SK-N-SH (cell line): ENCODE data around the gene RABAC1. TPM values are rescaled to one million over a fixed set of nuclear protein-coding genes. Genes with fewer than 3 reads are reported as not detected.
"Not testable (repeated sequence)": the region's sequence is repeated elsewhere in the genome, so short reads cannot be mapped to it uniquely, and the experiment has no call there.

ENCODE experiments used
- CTCF ChIA-PET: fragments of 300-600, 350-600 bp; formaldehyde crosslinking; extraction: SDS; loops from one replicate; lab custom pipeline; 2021; lab: Yijun Ruan, JAX
- POLR2A ChIA-PET: fragments of 350-600 bp; sonication (Branson Sonifier 250); formaldehyde crosslinking; extraction: SDS; loops from one replicate; lab custom pipeline; 2020; ENCODE audit warnings: antibody characterized with exemption, inconsistent platforms; lab: Yijun Ruan, JAX
- DNase-seq: peaks from one replicate; pipeline ENCODE4 v3.0.0; 2012
- H2AFZ ChIP-seq: fragments of 200-600 bp; sonication (generic); 2 replicates; pipeline ENCODE4 v1.8.1; 2016; ENCODE audit warnings: antibody characterized with exemption, mild to moderate bottlenecking, low read depth
- H3F3A ChIP-seq: fragments of 200-600 bp; sonication (generic); replicated peaks from 2 replicates; pipeline ENCODE3; 2016; ENCODE audit warnings: antibody characterized with exemption, mild to moderate bottlenecking; ENCODE audit not compliant: insufficient read depth
- H3K27ac ChIP-seq, 2 experiments: fragments of 200-500 bp in 1 of 2; fragments of 200-600 bp in 1 of 2; sonication (Bioruptor generic) in 1 of 2; sonication (generic), shearing (Covaris generic) in 1 of 2; 2 replicates each; pipeline versions ENCODE4 v1.5.1 to v1.6.1; 2014 to 2016; ENCODE audit warnings: low read depth in 2 of 2, inconsistent platforms in 1 of 2, low read length in 1 of 2, mild to moderate bottlenecking in 1 of 2, mixed read lengths in 1 of 2
- H3K27me3 ChIP-seq: fragments of 200-600 bp; sonication (generic), shearing (Covaris generic); 2 replicates; pipeline ENCODE4 v1.6.1; 2016; ENCODE audit warnings: mixed run types; ENCODE audit not compliant: insufficient read depth
- H3K36me3 ChIP-seq, 2 experiments: fragments of 200-500 bp in 1 of 2; fragments of 200-600 bp in 1 of 2; sonication (Bioruptor generic) in 1 of 2; sonication (generic) in 1 of 2; replicated peaks in 1 of 2; 2 replicates each; pipeline versions ENCODE3 to v1.5.1; 2014 to 2016; ENCODE audit warnings: low read length in 1 of 2, mild to moderate bottlenecking in 1 of 2; ENCODE audit not compliant: insufficient read depth in 2 of 2, control insufficient read depth in 1 of 2
- H3K4me1 ChIP-seq, 2 experiments: fragments of 200-500 bp in 1 of 2; fragments of 200-600 bp in 1 of 2; sonication (Bioruptor generic) in 1 of 2; sonication (generic), shearing (Covaris generic) in 1 of 2; 2 replicates each; pipeline versions ENCODE4 v1.5.1 to v1.6.1; 2014 to 2016; ENCODE audit warnings: low read depth in 1 of 2, low read length in 1 of 2, mixed run types in 1 of 2; ENCODE audit not compliant: insufficient read depth in 2 of 2, control insufficient read depth in 1 of 2
- H3K4me2 ChIP-seq: fragments of 200-600 bp; sonication (generic), shearing (Covaris generic); 2 replicates; pipeline ENCODE4 v1.6.1; 2017; ENCODE audit warnings: mixed run types
- H3K4me3 ChIP-seq, 2 experiments: fragments of 200-500 bp in 1 of 2; fragments of 200-600 bp in 1 of 2; sonication (Bioruptor generic) in 1 of 2; sonication (generic), shearing (Covaris generic) in 1 of 2; 2 replicates each; pipeline versions ENCODE4 v1.5.1 to v1.8.1; 2014 to 2016; ENCODE audit warnings: low read depth in 2 of 2, inconsistent platforms in 1 of 2, low read length in 1 of 2, mild to moderate bottlenecking in 1 of 2, mixed read lengths in 1 of 2, moderate library complexity in 1 of 2
- H3K79me2 ChIP-seq: fragments of 200-600 bp; sonication (generic); 2 replicates; pipeline ENCODE4 v1.8.1; 2017; ENCODE audit warnings: mild to moderate bottlenecking; ENCODE audit not compliant: insufficient read depth
- H3K9ac ChIP-seq: fragments of 200-600 bp; sonication (generic); 2 replicates; pipeline ENCODE4 v1.6.1; 2017; ENCODE audit warnings: mixed run types
- H3K9me2 ChIP-seq: fragments of 200-600 bp; sonication (generic); 2 replicates; pipeline ENCODE4 v1.6.1; 2017; ENCODE audit warnings: mixed run types
- H3K9me3 ChIP-seq: fragments of 200-600 bp; sonication (generic); 2 replicates; pipeline ENCODE4 v1.6.1; 2017; ENCODE audit warnings: mixed run types, mild to moderate bottlenecking, moderate library complexity
- H4K20me1 ChIP-seq: fragments of 200-600 bp; sonication (generic); 2 replicates; pipeline ENCODE4 v1.6.1; 2017; ENCODE audit warnings: mild to moderate bottlenecking, mixed run types; ENCODE audit not compliant: insufficient read depth
- FOSL2 ChIP-seq: IDR thresholded peaks from 2 replicates; pipeline ENCODE4 v1.4.0; 2012; ENCODE audit warnings: low read depth, mild to moderate bottlenecking, moderate library complexity, borderline replicate concordance
- FOXJ3 ChIP-seq: sonication (generic); formaldehyde crosslinking; IDR thresholded peaks from 2 replicates; pipeline ENCODE4 v1.5.1; 2020; ENCODE audit warnings: mild to moderate bottlenecking, missing genetic modification reagents
- GATA2 ChIP-seq: sonication (generic); formaldehyde crosslinking; IDR thresholded peaks from 2 replicates; pipeline ENCODE4 v1.5.0; 2020; ENCODE audit warnings: mild to moderate bottlenecking, missing genetic modification reagents
- RFX5 ChIP-seq: IDR thresholded peaks from 2 replicates; pipeline ENCODE4 v1.6.1; 2012; ENCODE audit warnings: mild to moderate bottlenecking, improper control_type of control experiment, low read length
- RXRA ChIP-seq: IDR thresholded peaks from 2 replicates; pipeline ENCODE4 v1.4.0; 2012; ENCODE audit warnings: low read depth, mild to moderate bottlenecking, borderline replicate concordance
- SMC3 ChIP-seq: IDR thresholded peaks from 2 replicates; pipeline ENCODE4 v1.6.1; 2012; ENCODE audit warnings: low read depth, low read length, improper control_type of control experiment
- TEAD4 ChIP-seq: IDR thresholded peaks from 2 replicates; pipeline ENCODE4 v1.4.0; 2012; ENCODE audit warnings: mild to moderate bottlenecking, borderline replicate concordance; ENCODE audit not compliant: insufficient read depth
- YY1 ChIP-seq: IDR thresholded peaks from 2 replicates; pipeline ENCODE4 v1.4.0; 2012; ENCODE audit warnings: low read depth, mild to moderate bottlenecking
- WGBS: methylation state at CpG from one replicate; pipeline ENCODE4 v1.1.6; 2017; ENCODE audit warnings: low lambda C conversion rate; 5-methylcytosine and 5-hydroxymethylcytosine counted together
- polyA plus RNA-seq, 3 experiments: library from polyadenylated mRNA; depleted of rRNA; stranded (reverse); fragments of >200 nt; gene quantifications; 2 replicates each; pipeline ENCODE4 v1.2.3, GENCODE V29; 2012
- TF ChIP-seq, protein P1 (sequence below): fragments of 200-600 bp; sonication (generic); IDR thresholded peaks from 2 replicates; pipeline ENCODE4 v1.6.1; 2017; ENCODE audit warnings: antibody characterized with exemption, mild to moderate bottlenecking, moderate library complexity

Gene RABAC1
- polyA plus RNA-seq, 1 of the 3 experiments (the other 2 are of a cell fraction), result 287 TPM

- Histone ChIP-seq H4K20me1 (0 out of 2 replicates have a peak, but pooled peaks cover 3% of the 10 kb centered on the region), H3F3A (no peaks in the 10 kb centered on the region), H3K36me3 (no peaks in the 10 kb centered on the region), H3K79me2 (no peaks in the 10 kb centered on the region), H3K27me3 (no peaks in the 10 kb centered on the region), H3K4me1 (no peaks in the 10 kb centered on the region; a peak in 1 of 4 replicates), H3K4me3 (peak overlapping the region; percentile 35 to 42; a peak in 3 of 4 replicates), H2AFZ (peak overlapping the region; percentile 81; the same call in 1 of the 2 replicates), H3K9ac (peak overlapping the region; percentile 45), H3K9me2 (no peaks in the 10 kb centered on the region), H3K4me2 (peak overlapping the region; percentile 70), H3K27ac (peak overlapping the region in 1 of 2 experiments; percentile 47; a peak in 1 of 4 replicates), H3K9me3 (no peaks in the 10 kb centered on the region)
- 5% methylated on average over 38 of the region's 83 CpGs for WGBS
- POLR2A ChIA-PET, result interaction anchor here (1.6 kb wide), 1 partner anchor 80 kb away, joined by 5 read pairs; the partner anchor contains the start of gene RPS19
- TF ChIP-seq FOXJ3 (CRISPR knock-in tag) (no peak), GATA2 (CRISPR knock-in tag) (no peak), SMC3 (no peak), TEAD4 (no peak), YY1 (no peak), FOSL2 (no peak), RXRA (no peak)
- DNase-seq, result peak; percentile 87
- CTCF ChIA-PET, result interaction anchor here (3.4 kb wide), 1 partner anchor 67 kb away, joined by 15 read pairs; no protein-coding TSS in a partner anchor
Observed at GRCh38 chr19:41939861-41940730, 19.0 kb downstream of the RABAC1 start.

- H3K36me3 ChIP-seq, H3K4me2 ChIP-seq, H3K79me2 ChIP-seq, H3F3A ChIP-seq, H3K9ac ChIP-seq, CTCF ChIA-PET, H3K9me3 ChIP-seq, DNase-seq, H3K27ac ChIP-seq, H3K4me1 ChIP-seq, H2AFZ ChIP-seq, H3K4me3 ChIP-seq, H3K9me2 ChIP-seq, H4K20me1 ChIP-seq, H3K27me3 ChIP-seq: not testable (repeated sequence)
- POLR2A ChIA-PET, result interaction anchor here (1.6 kb wide), 1 partner anchor 79 kb away, joined by 5 read pairs; the partner anchor contains the start of gene RPS19
Observed at GRCh38 chr19:41939209-41939608, 19.9 kb downstream of the RABAC1 start.

GRCh38 chr19:41937525-41938468 lies 21.3 kb downstream of the RABAC1 start:
- H2AFZ ChIP-seq, result no peak overlapping the region
- H3K9ac ChIP-seq, result no peak overlapping the region
- H3K36me3 ChIP-seq, result no peaks in the 10 kb centered on the region
- TF ChIP-seq, protein P1, sequence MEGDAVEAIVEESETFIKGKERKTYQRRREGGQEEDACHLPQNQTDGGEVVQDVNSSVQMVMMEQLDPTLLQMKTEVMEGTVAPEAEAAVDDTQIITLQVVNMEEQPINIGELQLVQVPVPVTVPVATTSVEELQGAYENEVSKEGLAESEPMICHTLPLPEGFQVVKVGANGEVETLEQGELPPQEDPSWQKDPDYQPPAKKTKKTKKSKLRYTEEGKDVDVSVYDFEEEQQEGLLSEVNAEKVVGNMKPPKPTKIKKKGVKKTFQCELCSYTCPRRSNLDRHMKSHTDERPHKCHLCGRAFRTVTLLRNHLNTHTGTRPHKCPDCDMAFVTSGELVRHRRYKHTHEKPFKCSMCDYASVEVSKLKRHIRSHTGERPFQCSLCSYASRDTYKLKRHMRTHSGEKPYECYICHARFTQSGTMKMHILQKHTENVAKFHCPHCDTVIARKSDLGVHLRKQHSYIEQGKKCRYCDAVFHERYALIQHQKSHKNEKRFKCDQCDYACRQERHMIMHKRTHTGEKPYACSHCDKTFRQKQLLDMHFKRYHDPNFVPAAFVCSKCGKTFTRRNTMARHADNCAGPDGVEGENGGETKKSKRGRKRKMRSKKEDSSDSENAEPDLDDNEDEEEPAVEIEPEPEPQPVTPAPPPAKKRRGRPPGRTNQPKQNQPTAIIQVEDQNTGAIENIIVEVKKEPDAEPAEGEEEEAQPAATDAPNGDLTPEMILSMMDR, result peak; percentile 19; the same call in 1 of the 2 replicates
- no peak for TF ChIP-seq RFX5
- no peak overlapping the region for H3K27ac ChIP-seq
- peaks cover 0 to 3% of the 10 kb centered on the region in 2 experiments; a peak in 1 of 4 replicates for H3K4me1 ChIP-seq
- ChIA-PET CTCF (interaction anchor here (0.6 to 1.9 kb wide), 7 partner anchors 11 to 113 kb away, joined by 3 to 15 read pairs (median 4); no protein-coding TSS in a partner anchor), POLR2A (no interaction called here)
- H3K9me3 ChIP-seq, result no peaks in the 10 kb centered on the region
- no peaks in the 10 kb centered on the region for H3K9me2 ChIP-seq
- H3K4me2 ChIP-seq, result no peak overlapping the region
- 64% methylated on average over 22 of the region's 22 CpGs for WGBS
- 0 out of 2 replicates have a peak, but pooled peaks cover 3% of the 10 kb centered on the region for H4K20me1 ChIP-seq
- no peaks in the 10 kb centered on the region for H3K79me2 ChIP-seq
- no peak overlapping the region for H3K4me3 ChIP-seq
- no peaks in the 10 kb centered on the region for H3F3A ChIP-seq
- DNase-seq, result peak; percentile 71
- peaks cover 3% of the 10 kb centered on the region for H3K27me3 ChIP-seq
